ENCODE data around the gene NID1.

NID1 gene

GRCh38 chr1:235943581-235944114 lies 121.2 kb downstream of the NID1 start:
- peak; percentile 95 for DNase-seq (ENCODE audit: low read depth, low spot score)
- no peak for TF ChIP-seq CTCF (IDR thresholded peaks at IDR 0.05; ENCODE audit: low read depth, low read length)
- no peak overlapping the region for H3K4me3 ChIP-seq (ENCODE audit: low read depth, low read length)
- in situ Hi-C loops (cut with HindIII; ENCODE audit: low sequenced_read_pairs): no loop called here

GRCh38 chr1:235942979-235943575 lies 121.8 kb downstream of the NID1 start:
- no peak for TF ChIP-seq CTCF (IDR thresholded peaks at IDR 0.05; ENCODE audit: low read depth, low read length)
- in situ Hi-C loops (cut with HindIII; ENCODE audit: low sequenced_read_pairs): no loop called here
- no peak overlapping the region for H3K4me3 ChIP-seq (ENCODE audit: low read depth, low read length)
- no peak for DNase-seq (ENCODE audit: low read depth, low spot score)

- no peak for DNase-seq (ENCODE audit: low read depth, low spot score)
- no peak for TF ChIP-seq CTCF (IDR thresholded peaks at IDR 0.05; ENCODE audit: low read depth, low read length)
- in situ Hi-C loops (cut with HindIII; ENCODE audit: low sequenced_read_pairs): no loop called here
- no peak overlapping the region for H3K4me3 ChIP-seq (ENCODE audit: low read depth, low read length)
Observed at GRCh38 chr1:235942625-235942934, 122.3 kb downstream of the NID1 start.

DNA sequence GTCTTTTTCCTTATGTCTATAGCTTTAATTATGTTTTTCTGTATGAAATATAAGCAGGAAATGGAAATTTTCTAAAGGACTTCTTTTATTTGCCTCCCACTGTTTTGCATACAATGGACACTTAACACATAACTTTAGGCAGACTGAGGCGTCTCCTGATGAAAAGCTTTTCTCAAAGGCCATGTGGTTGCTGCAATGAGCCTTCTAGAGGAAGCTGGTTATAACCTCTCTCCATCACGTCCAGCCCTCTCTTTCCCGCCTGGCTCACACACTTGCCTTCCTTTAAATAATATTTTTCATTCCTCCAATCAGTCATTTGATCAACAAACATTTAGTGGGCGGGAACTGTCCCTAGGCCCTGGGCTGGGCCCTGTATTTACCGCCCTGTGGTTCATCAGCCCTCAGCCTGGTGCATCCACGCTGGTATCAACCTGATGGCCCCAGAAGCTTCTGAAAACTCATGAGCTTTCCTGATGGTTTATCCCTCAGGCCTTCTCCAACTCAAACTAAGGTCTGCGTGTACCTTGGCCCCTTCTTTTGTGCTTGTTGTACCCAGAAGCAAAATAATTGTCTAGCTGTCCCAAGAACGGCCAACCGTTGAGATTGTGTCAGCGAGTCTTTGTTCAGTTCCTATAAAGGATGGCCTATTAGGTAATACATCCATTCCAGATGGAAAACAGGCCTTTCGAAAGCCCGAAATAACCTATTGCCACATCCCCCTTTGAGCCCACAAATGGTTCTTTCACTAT lies 122.8 kb downstream of the NID1 start:
- no peak for TF ChIP-seq CTCF (IDR thresholded peaks at IDR 0.05; ENCODE audit: low read depth, low read length)
- in situ Hi-C loops (cut with HindIII; ENCODE audit: low sequenced_read_pairs): no loop called here
- no peak for DNase-seq (ENCODE audit: low read depth, low spot score)
- H3K4me3 ChIP-seq (ENCODE audit: low read depth, low read length): no peak overlapping the region

DNA sequence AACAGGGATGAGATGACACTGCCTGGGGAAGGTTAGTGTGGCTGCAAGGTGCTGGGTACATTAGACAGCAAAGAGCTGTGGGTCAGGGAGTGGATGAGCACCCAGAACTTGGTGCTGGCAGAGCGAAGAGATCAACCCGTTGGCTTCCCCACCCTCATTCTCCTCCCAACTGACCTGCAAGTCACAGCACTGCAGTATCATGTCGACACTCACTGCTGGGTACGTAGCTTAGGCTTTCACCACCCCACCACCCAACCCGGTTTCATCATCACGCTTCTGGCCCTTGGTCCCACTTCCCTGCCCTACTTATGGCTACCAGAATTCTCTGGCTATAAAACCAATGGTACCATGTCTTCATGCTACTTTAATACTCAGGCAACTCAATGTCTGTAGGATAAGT lies 124.6 kb downstream of the NID1 start:
- no peak for DNase-seq (ENCODE audit: low read depth, low spot score)
- TF ChIP-seq CTCF (IDR thresholded peaks at IDR 0.05; ENCODE audit: low read depth, low read length): no peak
- H3K4me3 ChIP-seq (ENCODE audit: low read depth, low read length): no peak overlapping the region
- in situ Hi-C loops (cut with HindIII; ENCODE audit: low sequenced_read_pairs): no loop called here

- in situ Hi-C loops (cut with HindIII; ENCODE audit: low sequenced_read_pairs): no loop called here
- H3K4me3 ChIP-seq (ENCODE audit: low read depth, low read length): no peak overlapping the region
- TF ChIP-seq CTCF (IDR thresholded peaks at IDR 0.05; ENCODE audit: low read depth, low read length): no peak
- no peak for DNase-seq (ENCODE audit: low read depth, low spot score)
Observed at GRCh38 chr1:235939480-235939775, 125.5 kb downstream of the NID1 start.

All from astrocyte of the spinal cord (primary cell).